ENCODE data around the gene ABCD3.

DNA sequence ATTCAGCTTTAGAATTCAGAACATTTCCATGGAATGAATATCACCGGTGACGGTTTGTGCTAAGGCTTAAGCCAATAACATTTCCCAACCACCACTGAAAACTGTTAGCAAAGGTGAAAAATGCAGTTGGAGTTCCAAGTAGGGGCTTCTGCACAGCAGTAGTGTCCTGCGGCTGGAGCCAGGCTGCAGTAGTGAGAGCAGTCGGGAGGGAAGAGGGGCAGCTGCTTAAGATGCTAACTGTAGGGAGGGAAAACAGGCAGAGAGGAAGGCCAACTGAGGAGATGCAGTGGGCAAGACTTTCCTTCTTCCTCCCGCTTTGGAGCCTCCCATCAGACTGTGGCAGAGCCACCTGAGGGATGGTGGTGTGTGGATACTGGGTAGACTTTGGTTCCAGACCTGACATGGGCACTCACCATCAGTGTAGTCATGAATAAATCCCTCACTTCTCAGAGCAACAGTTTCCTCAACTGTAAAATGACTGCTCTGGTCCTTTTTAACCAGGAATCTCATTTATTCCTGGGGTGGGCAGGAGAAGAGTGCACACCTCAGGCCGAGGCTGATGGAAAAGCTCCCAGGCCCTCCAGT lies 120.1 kb downstream of the ABCD3 start:
- no peak for TF ChIP-seq POLR2A (IDR thresholded peaks at IDR 0.05)
- TF ChIP-seq, protein P1, sequence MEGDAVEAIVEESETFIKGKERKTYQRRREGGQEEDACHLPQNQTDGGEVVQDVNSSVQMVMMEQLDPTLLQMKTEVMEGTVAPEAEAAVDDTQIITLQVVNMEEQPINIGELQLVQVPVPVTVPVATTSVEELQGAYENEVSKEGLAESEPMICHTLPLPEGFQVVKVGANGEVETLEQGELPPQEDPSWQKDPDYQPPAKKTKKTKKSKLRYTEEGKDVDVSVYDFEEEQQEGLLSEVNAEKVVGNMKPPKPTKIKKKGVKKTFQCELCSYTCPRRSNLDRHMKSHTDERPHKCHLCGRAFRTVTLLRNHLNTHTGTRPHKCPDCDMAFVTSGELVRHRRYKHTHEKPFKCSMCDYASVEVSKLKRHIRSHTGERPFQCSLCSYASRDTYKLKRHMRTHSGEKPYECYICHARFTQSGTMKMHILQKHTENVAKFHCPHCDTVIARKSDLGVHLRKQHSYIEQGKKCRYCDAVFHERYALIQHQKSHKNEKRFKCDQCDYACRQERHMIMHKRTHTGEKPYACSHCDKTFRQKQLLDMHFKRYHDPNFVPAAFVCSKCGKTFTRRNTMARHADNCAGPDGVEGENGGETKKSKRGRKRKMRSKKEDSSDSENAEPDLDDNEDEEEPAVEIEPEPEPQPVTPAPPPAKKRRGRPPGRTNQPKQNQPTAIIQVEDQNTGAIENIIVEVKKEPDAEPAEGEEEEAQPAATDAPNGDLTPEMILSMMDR (IDR thresholded peaks at IDR 0.05) = no peak
